ENCODE results near the gene FAM24B.

FAM24B gene

DNA sequence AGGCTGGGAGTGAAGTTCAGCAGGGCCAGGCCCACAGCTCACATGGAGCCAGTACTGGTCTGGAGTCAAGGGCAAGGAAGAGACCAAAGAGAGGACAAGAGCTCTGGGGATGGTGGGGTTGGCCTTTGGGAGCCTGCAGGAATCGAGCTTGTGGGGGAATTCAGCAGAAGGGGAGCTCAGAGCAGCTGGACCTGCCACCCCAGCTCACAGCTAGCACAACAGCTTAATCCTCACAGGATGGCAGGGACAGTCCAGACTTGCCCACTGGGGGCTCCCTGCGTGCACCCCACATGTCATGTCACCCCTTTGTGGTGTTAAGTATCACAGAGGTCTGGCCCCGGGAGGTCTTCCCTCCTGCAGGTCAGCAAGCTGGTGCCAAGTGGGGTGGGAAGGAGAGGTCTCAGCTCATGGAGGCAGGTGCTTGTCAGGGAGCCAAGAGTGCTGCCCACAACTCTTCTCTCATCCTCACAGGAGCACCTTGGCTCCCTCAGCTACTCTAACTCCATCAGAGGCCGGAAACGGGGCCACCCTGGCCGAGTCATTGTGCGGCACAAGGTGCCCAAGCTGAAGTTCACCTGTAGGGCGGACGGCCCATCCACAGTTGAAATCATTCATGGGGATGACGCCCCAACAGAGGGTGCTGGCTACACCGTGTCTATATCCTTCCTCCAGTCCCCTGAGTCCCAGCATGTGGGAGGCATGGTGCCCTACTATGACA lies 56.2 kb downstream of the FAM24B start:
- no peak for DNase-seq

DNA sequence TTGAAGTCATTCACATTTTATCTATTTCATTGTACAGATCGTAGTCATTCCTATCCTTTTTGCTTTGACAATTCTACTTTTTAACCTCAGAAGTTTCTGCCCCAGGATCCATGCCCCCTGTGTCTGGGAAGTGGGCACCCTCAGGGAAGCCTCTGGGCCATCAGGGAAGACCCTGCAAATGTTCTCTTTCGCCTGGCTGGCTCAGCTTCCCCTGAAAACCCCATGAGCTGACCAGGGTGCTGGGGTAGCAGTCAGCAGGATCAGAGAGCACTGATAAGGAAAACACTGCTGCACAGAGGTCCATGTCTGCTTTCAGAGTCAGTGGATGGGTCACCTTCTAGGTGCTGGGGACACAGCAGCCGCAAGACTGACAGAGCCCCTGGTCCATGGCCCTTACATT lies 57.6 kb downstream of the FAM24B start:
- DNase-seq, result no peak

DNA sequence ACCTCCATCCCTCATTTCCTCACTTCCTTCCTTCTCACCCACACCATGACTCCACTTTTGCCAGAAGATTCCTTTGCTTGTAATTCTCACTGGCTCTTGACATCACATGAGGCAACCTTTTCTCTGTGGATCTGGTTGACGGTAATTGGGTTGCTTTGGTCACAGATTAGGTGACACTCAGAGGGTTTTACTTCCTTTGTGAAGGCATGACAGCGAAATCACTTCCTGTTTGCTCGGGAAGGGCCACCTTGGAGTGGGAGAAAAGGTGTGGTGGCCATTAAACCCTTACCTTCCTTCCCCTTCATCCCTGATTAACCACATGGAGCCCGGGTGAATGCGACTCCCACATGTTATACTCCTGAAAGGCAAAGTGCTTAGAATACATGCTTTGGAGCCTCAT lies 63.9 kb downstream of the FAM24B start:
- no peak for DNase-seq

DNA sequence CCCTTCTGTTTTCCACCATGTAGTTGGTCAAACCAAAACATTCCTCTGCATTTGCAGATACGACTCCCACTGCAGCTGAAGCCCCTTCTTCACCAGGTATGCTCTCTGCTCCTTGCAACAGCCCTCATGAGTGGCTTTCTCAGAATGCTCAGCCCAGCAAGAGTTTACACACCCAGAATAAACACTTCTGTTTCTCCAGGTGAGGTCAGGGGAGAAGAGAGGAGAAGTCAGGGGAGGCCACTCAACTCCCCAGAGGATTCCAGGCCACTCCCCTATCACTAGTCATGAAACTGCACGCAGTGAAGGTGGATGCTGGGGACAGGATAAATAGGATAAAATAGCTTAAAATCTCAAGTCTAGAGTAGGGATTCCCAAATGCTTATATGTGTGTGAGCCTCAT lies 64.9 kb downstream of the FAM24B start:
- no peak for DNase-seq

DNA sequence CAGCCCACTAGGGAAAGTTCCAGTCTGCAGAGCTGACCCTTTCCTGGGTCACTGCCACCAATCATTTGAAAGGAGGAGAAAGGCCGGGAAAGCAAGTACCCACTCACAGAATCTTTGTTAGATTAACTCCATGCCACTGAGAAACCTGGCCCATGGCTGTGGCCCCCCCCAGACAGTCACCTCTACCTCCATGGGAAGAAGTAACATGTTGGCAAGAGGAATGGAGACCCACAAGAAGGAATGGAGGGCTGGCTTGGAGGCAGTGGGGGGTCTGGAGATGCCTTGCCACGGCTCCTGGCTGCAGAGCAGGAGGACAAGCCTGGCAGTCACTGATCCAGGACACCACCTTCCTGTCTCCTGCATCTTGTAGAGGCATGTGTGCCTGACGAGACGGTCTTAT lies 66.6 kb downstream of the FAM24B start:
- DNase-seq, result no peak

DNA sequence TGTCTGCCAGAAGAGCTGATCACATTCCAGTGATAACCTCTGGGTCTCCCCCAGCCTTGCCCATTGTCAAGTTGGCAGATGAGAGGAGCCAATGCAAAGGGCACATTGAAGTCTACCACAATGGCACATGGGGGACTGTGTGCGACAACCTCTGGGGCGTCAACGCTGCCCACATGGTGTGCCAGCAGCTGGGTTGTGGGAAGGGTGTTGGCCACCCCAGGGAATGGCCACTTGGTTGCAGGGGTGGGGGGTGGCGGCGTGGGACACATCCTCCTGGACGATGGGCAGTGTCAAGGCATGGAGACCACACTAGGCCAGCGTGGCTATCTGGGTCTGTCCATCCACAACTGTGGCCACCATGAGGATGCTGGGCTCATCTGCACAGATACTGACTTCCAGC lies 77.1 kb downstream of the FAM24B start:
- no peak for DNase-seq
